Neural cell (in vitro differentiated cells): ENCODE results near the gene ARSD.

Experiments
- EP300 ChIP-seq: fragments of 450-650 bp; conservative IDR thresholded peaks from 2 replicates; pipeline ENCODE4 v1.6.1; 2014; ENCODE audit warnings: antibody characterized with exemption, mild to moderate bottlenecking, moderate library complexity; ENCODE audit not compliant: poor library complexity, severe bottlenecking
- EZH2 ChIP-seq: fragments of 200-600, 300-800 bp; shearing (Covaris generic), sonication (generic); IDR thresholded peaks from 2 replicates; pipeline ENCODE4 v1.6.1; 2014; ENCODE audit warnings: antibody characterized with exemption, low read length, borderline replicate concordance, mild to moderate bottlenecking; ENCODE audit not compliant: insufficient read depth, poor library complexity, severe bottlenecking
- MXI1 ChIP-seq: fragments of 450-650 bp; conservative IDR thresholded peaks from 2 replicates; pipeline ENCODE4 v1.6.1; 2014; ENCODE audit warnings: antibody characterized with exemption, mild to moderate bottlenecking; ENCODE audit not compliant: poor library complexity, severe bottlenecking
- POLR2AphosphoS5 ChIP-seq: IDR thresholded peaks from 2 replicates; pipeline ENCODE4 v1.6.1; 2012
- RAD21 ChIP-seq: fragments of 450-650 bp; conservative IDR thresholded peaks from 2 replicates; pipeline ENCODE4 v1.6.1; 2014; ENCODE audit warnings: antibody characterized with exemption, mild to moderate bottlenecking, moderate library complexity
- SMC3 ChIP-seq: fragments of 450-650 bp; conservative IDR thresholded peaks from 2 replicates; pipeline ENCODE4 v1.6.1; 2014; ENCODE audit warnings: antibody characterized with exemption, mild to moderate bottlenecking, moderate library complexity; ENCODE audit not compliant: poor library complexity
- TF ChIP-seq, protein P1 (sequence below): fragments of 450-650 bp; IDR thresholded peaks from 2 replicates; pipeline ENCODE4 v1.5.1; 2014; ENCODE audit warnings: antibody characterized with exemption, mild to moderate bottlenecking, moderate library complexity; ENCODE audit not compliant: poor library complexity, severe bottlenecking
- TF ChIP-seq, protein P2 (sequence below): IDR thresholded peaks from 2 replicates; pipeline ENCODE4 v1.6.1; 2012; ENCODE audit warnings: borderline replicate concordance

DNA sequence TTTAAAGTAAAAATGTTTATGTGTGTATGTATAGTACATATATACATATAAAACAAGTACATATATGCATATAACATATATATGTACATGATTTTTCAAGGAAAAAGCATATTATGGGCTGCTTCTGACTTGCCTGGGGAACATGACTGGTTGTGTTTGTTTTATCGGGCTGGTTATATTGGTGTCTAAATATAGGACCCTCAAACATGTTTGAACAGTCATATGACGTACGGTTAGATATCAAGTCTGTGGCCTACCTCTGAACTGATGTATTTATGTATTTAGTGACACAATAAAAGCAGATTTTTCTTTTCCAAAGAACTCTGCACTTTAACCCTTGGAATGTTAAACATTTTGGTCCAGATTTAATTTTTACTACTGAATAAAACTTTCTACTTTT, 37.9 kb upstream of the ARSD start:
- no peak for TF ChIP-seq RAD21
- no peak for TF ChIP-seq POLR2AphosphoS5
- TF ChIP-seq, protein P1, sequence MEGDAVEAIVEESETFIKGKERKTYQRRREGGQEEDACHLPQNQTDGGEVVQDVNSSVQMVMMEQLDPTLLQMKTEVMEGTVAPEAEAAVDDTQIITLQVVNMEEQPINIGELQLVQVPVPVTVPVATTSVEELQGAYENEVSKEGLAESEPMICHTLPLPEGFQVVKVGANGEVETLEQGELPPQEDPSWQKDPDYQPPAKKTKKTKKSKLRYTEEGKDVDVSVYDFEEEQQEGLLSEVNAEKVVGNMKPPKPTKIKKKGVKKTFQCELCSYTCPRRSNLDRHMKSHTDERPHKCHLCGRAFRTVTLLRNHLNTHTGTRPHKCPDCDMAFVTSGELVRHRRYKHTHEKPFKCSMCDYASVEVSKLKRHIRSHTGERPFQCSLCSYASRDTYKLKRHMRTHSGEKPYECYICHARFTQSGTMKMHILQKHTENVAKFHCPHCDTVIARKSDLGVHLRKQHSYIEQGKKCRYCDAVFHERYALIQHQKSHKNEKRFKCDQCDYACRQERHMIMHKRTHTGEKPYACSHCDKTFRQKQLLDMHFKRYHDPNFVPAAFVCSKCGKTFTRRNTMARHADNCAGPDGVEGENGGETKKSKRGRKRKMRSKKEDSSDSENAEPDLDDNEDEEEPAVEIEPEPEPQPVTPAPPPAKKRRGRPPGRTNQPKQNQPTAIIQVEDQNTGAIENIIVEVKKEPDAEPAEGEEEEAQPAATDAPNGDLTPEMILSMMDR, result no peak
- no peak for TF ChIP-seq EZH2
- TF ChIP-seq EP300, result no peak
- TF ChIP-seq, protein P2, sequence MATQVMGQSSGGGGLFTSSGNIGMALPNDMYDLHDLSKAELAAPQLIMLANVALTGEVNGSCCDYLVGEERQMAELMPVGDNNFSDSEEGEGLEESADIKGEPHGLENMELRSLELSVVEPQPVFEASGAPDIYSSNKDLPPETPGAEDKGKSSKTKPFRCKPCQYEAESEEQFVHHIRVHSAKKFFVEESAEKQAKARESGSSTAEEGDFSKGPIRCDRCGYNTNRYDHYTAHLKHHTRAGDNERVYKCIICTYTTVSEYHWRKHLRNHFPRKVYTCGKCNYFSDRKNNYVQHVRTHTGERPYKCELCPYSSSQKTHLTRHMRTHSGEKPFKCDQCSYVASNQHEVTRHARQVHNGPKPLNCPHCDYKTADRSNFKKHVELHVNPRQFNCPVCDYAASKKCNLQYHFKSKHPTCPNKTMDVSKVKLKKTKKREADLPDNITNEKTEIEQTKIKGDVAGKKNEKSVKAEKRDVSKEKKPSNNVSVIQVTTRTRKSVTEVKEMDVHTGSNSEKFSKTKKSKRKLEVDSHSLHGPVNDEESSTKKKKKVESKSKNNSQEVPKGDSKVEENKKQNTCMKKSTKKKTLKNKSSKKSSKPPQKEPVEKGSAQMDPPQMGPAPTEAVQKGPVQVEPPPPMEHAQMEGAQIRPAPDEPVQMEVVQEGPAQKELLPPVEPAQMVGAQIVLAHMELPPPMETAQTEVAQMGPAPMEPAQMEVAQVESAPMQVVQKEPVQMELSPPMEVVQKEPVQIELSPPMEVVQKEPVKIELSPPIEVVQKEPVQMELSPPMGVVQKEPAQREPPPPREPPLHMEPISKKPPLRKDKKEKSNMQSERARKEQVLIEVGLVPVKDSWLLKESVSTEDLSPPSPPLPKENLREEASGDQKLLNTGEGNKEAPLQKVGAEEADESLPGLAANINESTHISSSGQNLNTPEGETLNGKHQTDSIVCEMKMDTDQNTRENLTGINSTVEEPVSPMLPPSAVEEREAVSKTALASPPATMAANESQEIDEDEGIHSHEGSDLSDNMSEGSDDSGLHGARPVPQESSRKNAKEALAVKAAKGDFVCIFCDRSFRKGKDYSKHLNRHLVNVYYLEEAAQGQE, result no peak
- no peak for TF ChIP-seq MXI1
- TF ChIP-seq SMC3, result no peak
